Omental fat pad (tissue), 4 donors: ENCODE measurements around the gene OR5M11. TPM values are rescaled to one million over a fixed set of nuclear protein-coding genes. Genes with fewer than 3 reads are reported as not detected.

Experiments
- ATAC-seq: fragments of 150-250 bp; one replicate; pipeline ENCODE4 v1.9.1; 2016; ENCODE audit warnings: mild to moderate bottlenecking, moderate library complexity; ENCODE audit not compliant: low FRiP score
- DNase-seq: peaks from one replicate; pipeline ENCODE4 v3.0.0-alpha.2; 2019; ENCODE audit warnings: low spot score
- total RNA-seq, 4 donors: library from RNA; depleted of rRNA; stranded (reverse); fragments of >200 nt; gene quantifications; one replicate each; pipeline ENCODE4 v1.1.0, GENCODE V29; 2016
- TF ChIP-seq, protein P1 (sequence below), 3 donors: fragments of 450-650 bp; IDR thresholded peaks; one replicate each; pipeline ENCODE4 v1.5.1; 2016 to 2017; ENCODE audit warnings: antibody characterized with exemption in 3 of 3, mild to moderate bottlenecking in 3 of 3, moderate library complexity in 2 of 3

The OR5M11 gene
- total RNA-seq, 4 donors from 2014 or later, result not detected

DNA sequence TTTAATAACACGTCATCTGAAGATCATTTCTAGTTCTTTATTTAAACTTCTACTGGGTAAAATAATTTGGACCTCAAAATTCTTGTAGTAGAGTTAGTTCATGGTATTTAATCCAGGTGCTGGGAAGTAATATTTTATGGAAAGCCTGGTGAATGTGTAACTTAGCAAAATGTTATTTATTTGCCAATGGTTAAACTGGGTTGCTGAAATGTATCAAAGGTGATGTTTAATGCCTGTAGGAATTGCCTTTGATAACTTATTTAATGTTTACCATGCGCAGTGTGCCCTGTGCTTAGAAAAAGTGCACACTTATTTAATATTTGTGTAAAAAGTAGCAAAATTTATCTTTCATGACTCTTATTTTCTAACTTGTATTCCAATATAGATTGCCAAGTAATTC lies 11.2 kb downstream of the OR5M11 start:
- TF ChIP-seq, protein P1, sequence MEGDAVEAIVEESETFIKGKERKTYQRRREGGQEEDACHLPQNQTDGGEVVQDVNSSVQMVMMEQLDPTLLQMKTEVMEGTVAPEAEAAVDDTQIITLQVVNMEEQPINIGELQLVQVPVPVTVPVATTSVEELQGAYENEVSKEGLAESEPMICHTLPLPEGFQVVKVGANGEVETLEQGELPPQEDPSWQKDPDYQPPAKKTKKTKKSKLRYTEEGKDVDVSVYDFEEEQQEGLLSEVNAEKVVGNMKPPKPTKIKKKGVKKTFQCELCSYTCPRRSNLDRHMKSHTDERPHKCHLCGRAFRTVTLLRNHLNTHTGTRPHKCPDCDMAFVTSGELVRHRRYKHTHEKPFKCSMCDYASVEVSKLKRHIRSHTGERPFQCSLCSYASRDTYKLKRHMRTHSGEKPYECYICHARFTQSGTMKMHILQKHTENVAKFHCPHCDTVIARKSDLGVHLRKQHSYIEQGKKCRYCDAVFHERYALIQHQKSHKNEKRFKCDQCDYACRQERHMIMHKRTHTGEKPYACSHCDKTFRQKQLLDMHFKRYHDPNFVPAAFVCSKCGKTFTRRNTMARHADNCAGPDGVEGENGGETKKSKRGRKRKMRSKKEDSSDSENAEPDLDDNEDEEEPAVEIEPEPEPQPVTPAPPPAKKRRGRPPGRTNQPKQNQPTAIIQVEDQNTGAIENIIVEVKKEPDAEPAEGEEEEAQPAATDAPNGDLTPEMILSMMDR (IDR thresholded peaks at IDR 0.05), result no peak
- no peak for DNase-seq
- no peak for ATAC-seq

DNA sequence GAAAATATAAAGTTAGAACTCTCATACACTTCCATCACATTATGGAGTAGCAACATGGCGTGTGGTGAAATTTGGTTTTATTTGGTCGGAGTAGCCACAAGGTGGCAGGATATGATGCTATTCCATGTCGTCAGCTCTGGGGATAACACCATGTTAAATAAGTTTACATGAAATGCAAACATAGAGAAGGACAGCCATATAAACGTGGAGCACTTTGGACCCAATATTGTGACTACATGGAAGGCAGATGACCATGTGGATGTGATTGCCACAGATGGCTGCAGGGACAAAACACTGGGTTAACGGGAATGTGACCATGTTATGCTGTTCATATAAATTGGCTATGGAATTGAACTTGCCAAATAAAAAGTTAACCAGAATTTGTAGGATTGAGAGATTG lies 21.0 kb downstream of the OR5M11 start:
- DNase-seq (no peak), ATAC-seq (no peak)
- TF ChIP-seq, protein P1 (IDR thresholded peaks at IDR 0.05), result no peak

DNA sequence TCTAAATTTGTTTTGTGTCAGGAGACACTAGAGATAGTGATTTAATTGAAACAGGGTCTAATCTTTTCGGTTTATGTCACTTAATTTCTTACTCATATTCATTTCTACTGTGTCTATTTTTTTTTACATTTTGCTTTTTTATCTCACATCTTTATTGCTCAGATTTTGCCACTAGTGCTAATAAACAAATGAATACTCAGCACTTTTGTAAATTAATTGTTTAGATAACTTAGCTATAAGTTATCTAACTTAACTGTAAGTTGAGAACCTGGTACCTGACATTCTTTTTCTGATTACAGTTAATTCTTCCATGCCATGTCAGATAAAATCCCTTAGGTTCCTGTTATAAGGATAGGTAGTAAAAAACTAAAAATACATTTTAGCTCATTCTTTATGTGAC lies 29.8 kb downstream of the OR5M11 start:
- no peak for ATAC-seq

DNA sequence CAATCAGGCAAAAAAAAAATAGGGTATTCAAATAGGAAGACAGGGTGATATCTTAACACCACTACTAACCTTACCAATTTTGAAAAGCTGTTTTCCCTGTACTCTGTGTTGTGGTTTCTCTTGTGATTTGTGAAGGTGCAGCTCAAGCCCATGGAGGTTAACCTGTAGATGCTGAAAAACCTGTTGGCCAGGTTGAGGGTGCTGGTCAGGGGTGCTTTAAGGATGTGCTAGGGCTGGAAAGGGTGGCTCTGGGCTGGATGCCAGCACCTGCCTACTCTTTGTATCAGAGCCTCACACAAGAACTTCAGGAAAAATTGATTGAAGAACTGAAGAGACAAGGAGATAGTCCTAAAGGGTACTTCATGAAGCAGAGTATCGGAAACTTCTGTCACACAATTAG lies 33.6 kb downstream of the OR5M11 start:
- ATAC-seq (no peak), DNase-seq (no peak)
- TF ChIP-seq, protein P1 (IDR thresholded peaks at IDR 0.05), result no peak

More for the DNA sequence above, 29.8 kb downstream of the OR5M11 start:
- TF ChIP-seq, protein P1 (IDR thresholded peaks at IDR 0.05), result no peak
- DNase-seq, result no peak

DNA sequence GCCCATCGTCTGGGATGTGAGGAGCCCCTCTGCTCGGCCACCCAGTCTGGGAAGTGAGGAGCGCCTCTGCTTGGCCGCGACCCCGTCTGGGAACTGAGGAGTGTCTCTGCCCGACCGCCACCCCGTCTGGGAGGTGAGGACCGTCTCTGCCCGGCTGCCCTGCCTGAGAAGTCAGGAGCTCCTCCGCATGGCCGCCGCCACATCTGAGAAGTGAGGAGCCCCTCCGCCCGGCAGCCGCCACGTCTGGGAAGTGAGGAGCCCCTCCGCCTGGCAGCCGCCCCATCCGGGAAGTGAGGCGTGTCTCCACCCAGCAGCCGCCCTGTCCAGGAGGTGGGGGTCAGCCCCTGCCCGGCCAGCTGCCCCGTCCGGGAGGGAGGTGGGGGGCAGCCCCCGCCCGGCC lies 46.0 kb downstream of the OR5M11 start:
- no peak for DNase-seq

DNA sequence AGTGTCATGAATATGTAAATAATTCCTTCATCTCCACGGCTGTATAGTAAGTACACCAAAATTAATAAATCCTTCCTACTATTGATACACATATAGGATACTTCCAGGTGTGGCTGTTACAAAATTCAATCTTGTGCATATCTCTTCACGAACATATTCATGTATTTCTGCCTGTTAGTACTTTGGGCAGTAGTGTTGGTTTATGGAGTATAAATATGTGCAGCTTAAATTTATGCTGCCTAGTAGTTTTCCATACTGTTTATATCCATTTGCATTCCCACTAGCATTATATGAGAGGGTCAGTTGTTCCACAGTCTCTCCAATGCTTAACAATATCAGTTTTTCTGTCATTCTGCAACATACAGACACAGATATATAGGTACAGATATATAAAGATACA lies 47.9 kb downstream of the OR5M11 start:
- TF ChIP-seq, protein P1 (IDR thresholded peaks at IDR 0.05), result no peak
- DNase-seq, result no peak
- no peak for ATAC-seq

More for the DNA sequence above, 46.0 kb downstream of the OR5M11 start:
- no peak for ATAC-seq
- TF ChIP-seq, protein P1 (IDR thresholded peaks at IDR 0.05), result no peak

Other genes with a start within 250 kb of the OR5M11 start
- not detected for gene OR8K3, start 228.1 kb downstream of the OR5M11 start, total RNA-seq
- not detected for gene OR8K1, start 197.2 kb downstream of the OR5M11 start, total RNA-seq
- not detected for gene OR8J1, start 189.0 kb downstream of the OR5M11 start, total RNA-seq
- not detected for gene OR8U1, start 167.6 kb downstream of the OR5M11 start, total RNA-seq
- not detected for gene OR5AL1, start 130.6 kb downstream of the OR5M11 start, total RNA-seq
- gene OR5M3, start 69.9 kb downstream of the OR5M11 start, total RNA-seq, result not detected
- not detected for gene OR5M8, start 51.9 kb downstream of the OR5M11 start, total RNA-seq
- gene OR5M10, start 34.5 kb upstream of the OR5M11 start, total RNA-seq, result not detected
- gene OR5M1, start 71.6 kb upstream of the OR5M11 start, total RNA-seq, result not detected
- gene OR5AP2, start 99.2 kb upstream of the OR5M11 start, total RNA-seq, result not detected
- gene OR5AR1, start 120.4 kb upstream of the OR5M11 start, total RNA-seq, result not detected
- gene OR9G1, start 155.8 kb upstream of the OR5M11 start, total RNA-seq, result not detected
- not detected for gene OR9G4, start 205.4 kb upstream of the OR5M11 start, total RNA-seq